ENCODE results near the gene AJAP1.

GRCh38 chr1:4677608-4678007 is 23.2 kb downstream of the AJAP1 start:
- TF ChIP-seq GATA3 (IDR thresholded peaks at IDR 0.05; ENCODE audit: low read depth, low read length) (no peak), GATA2 (IDR thresholded peaks at IDR 0.05; ENCODE audit: low read depth, low read length) (no peak)
